Osteoblast (primary cell): ENCODE results near the gene AUP1. TPM values are rescaled to one million over a fixed set of nuclear protein-coding genes. Genes with fewer than 3 reads are reported as not detected.
"Not testable (repeated sequence)": the region's sequence is repeated elsewhere in the genome, so short reads cannot be mapped to it uniquely, and the experiment has no call there.

ENCODE experiments used
- DNase-seq: peaks from one replicate; pipeline ENCODE4 v3.0.0; 2011; ENCODE audit warnings: low spot score, mixed read lengths; ENCODE audit not compliant: insufficient read length; ENCODE audit errors: missing footprints
- H2AFZ ChIP-seq: 2 replicates; pipeline ENCODE4 v1.6.0; 2011; ENCODE audit warnings: mild to moderate bottlenecking, low read length
- H3K27ac ChIP-seq: 2 replicates; pipeline ENCODE4 v1.5.1; 2011; ENCODE audit warnings: mild to moderate bottlenecking, low read depth, low read length, moderate library complexity
- H3K27me3 ChIP-seq: 2 replicates; pipeline ENCODE4 v1.6.0; 2012; ENCODE audit warnings: mild to moderate bottlenecking, control low read depth, inconsistent platforms, low read length, moderate library complexity; ENCODE audit not compliant: insufficient read depth
- H3K36me3 ChIP-seq: 2 replicates; pipeline ENCODE4 v1.5.1; 2011; ENCODE audit warnings: mild to moderate bottlenecking, low read length, control low read depth, moderate library complexity; ENCODE audit not compliant: insufficient read depth
- H3K4me1 ChIP-seq: 2 replicates; pipeline ENCODE4 v1.5.1; 2011; ENCODE audit warnings: mild to moderate bottlenecking, low read length, control low read depth, moderate library complexity; ENCODE audit not compliant: insufficient read depth
- H3K4me2 ChIP-seq: 2 replicates; pipeline ENCODE4 v1.6.0; 2011; ENCODE audit warnings: mild to moderate bottlenecking, low read length; ENCODE audit not compliant: insufficient read depth
- H3K4me3 ChIP-seq: fragments of 200-600 bp; sonication (generic); 3 replicates; pipeline ENCODE4 v1.5.1; 2012; ENCODE audit warnings: mild to moderate bottlenecking, low read length, inconsistent platforms; ENCODE audit not compliant: insufficient read depth
- H3K79me2 ChIP-seq: 2 replicates; pipeline ENCODE4 v1.6.0; 2012; ENCODE audit warnings: mild to moderate bottlenecking, low read length, control low read depth, inconsistent platforms; ENCODE audit not compliant: insufficient read depth
- H3K9me3 ChIP-seq: 2 replicates; pipeline ENCODE4 v1.5.1; 2011; ENCODE audit warnings: low read depth, low read length, control low read depth
- H4K20me1 ChIP-seq: 2 replicates; pipeline ENCODE4 v1.6.0; 2012; ENCODE audit warnings: mild to moderate bottlenecking, low read length, control low read depth; ENCODE audit not compliant: insufficient read depth
- CTCF ChIP-seq: IDR thresholded peaks from 2 replicates; pipeline ENCODE4 v1.5.1; 2011; ENCODE audit warnings: mild to moderate bottlenecking, low read depth, low read length, moderate library complexity; ENCODE audit errors: extremely low read depth
- total RNA-seq: library from RNA; depleted of rRNA; stranded (reverse); fragments of >200 nt; gene quantifications from 2 replicates; pipeline ENCODE4 v1.2.3, GENCODE V29; 2012

AUP1 gene
- total RNA-seq, 1 donor = 82.9 TPM

GRCh38 chr2:74566754-74567085 is 37.2 kb upstream of the AUP1 start:
- H3K36me3 ChIP-seq = no peaks in the 10 kb centered on the region
- no peak for DNase-seq
- H3K79me2 ChIP-seq = no peaks in the 10 kb centered on the region
- no peaks in the 10 kb centered on the region for H3K9me3 ChIP-seq
- no peak overlapping the region for H3K4me2 ChIP-seq
- no peaks in the 10 kb centered on the region for H3K27me3 ChIP-seq
- H3K4me3 ChIP-seq = no peak overlapping the region
- no peaks in the 10 kb centered on the region for H4K20me1 ChIP-seq
- peak overlapping the region; percentile 98 for H3K27ac ChIP-seq
- peaks cover 71% of the 10 kb centered on the region for H3K4me1 ChIP-seq
- H2AFZ ChIP-seq = no peak overlapping the region
- TF ChIP-seq CTCF = no peak

- TF ChIP-seq CTCF = no peak
- Histone ChIP-seq H3K4me2 (peak overlapping the region; percentile 38), H3K79me2 (no peaks in the 10 kb centered on the region), H3K27ac (peak overlapping the region; percentile 98), H3K4me1 (peaks cover 71% of the 10 kb centered on the region), H3K27me3 (no peaks in the 10 kb centered on the region), H2AFZ (no peak overlapping the region), H4K20me1 (no peaks in the 10 kb centered on the region), H3K4me3 (no peak overlapping the region), H3K9me3 (no peaks in the 10 kb centered on the region), H3K36me3 (no peaks in the 10 kb centered on the region)
- peak; percentile 83 for DNase-seq
Measured at GRCh38 chr2:74566076-74566753, 36.7 kb upstream of the AUP1 start.

GRCh38 chr2:74564222-74564621 is 34.7 kb upstream of the AUP1 start:
- peak; percentile 74 for DNase-seq
- TF ChIP-seq CTCF = no peak
- H4K20me1 ChIP-seq = no peaks in the 10 kb centered on the region
- H3K4me1 ChIP-seq = peaks cover 68% of the 10 kb centered on the region
- no peak overlapping the region for H2AFZ ChIP-seq
- no peaks in the 10 kb centered on the region for H3K27me3 ChIP-seq
- H3K4me2 ChIP-seq = peak overlapping the region; percentile 81
- H3K36me3 ChIP-seq = no peaks in the 10 kb centered on the region
- no peaks in the 10 kb centered on the region for H3K79me2 ChIP-seq
- H3K4me3 ChIP-seq = no peak overlapping the region
- H3K27ac ChIP-seq = peak overlapping the region; percentile 97
- no peaks in the 10 kb centered on the region for H3K9me3 ChIP-seq

GRCh38 chr2:74562126-74562775 is 32.7 kb upstream of the AUP1 start:
- Histone ChIP-seq H4K20me1 (no peaks in the 10 kb centered on the region), H3K27me3 (no peaks in the 10 kb centered on the region), H2AFZ (no peak overlapping the region), H3K36me3 (peaks cover 7% of the 10 kb centered on the region), H3K79me2 (peaks cover 4% of the 10 kb centered on the region), H3K4me3 (no peak overlapping the region), H3K4me1 (peaks cover 67% of the 10 kb centered on the region), H3K9me3 (no peaks in the 10 kb centered on the region), H3K27ac (peak overlapping the region; percentile 7), H3K4me2 (no peak overlapping the region)
- no peak for TF ChIP-seq CTCF
- no peak for DNase-seq

GRCh38 chr2:74561022-74561421 is 31.5 kb upstream of the AUP1 start:
- not testable (repeated sequence) for H3K27me3 ChIP-seq, H3K9me3 ChIP-seq, H4K20me1 ChIP-seq, H2AFZ ChIP-seq, DNase-seq, H3K4me2 ChIP-seq, H3K27ac ChIP-seq, H3K4me3 ChIP-seq
- Histone ChIP-seq H3K36me3 (peaks cover 19% of the 10 kb centered on the region), H3K4me1 (peaks cover 65% of the 10 kb centered on the region), H3K79me2 (peaks cover 16% of the 10 kb centered on the region)
